Body of pancreas (tissue), 4 donors: ENCODE results near the gene PRX.

ENCODE experiments used
- POLR2A ChIP-seq, 3 donors: fragments of 450-650 bp; IDR thresholded peaks; one replicate each; pipeline ENCODE4 v1.6.1; 2016; ENCODE audit warnings: antibody characterized with exemption in 3 of 3, mild to moderate bottlenecking in 2 of 3
- TF ChIP-seq, protein P1 (sequence below), 7 experiments: fragments of 450-650 bp in 4 of 7; fragments of 200-600 bp in 3 of 7; sonication (generic) in 3 of 7; IDR thresholded peaks; one replicate each; pipeline ENCODE4 v1.5.1; 2016 to 2019; ENCODE audit warnings: antibody characterized with exemption in 7 of 7

- TF ChIP-seq, protein P1, sequence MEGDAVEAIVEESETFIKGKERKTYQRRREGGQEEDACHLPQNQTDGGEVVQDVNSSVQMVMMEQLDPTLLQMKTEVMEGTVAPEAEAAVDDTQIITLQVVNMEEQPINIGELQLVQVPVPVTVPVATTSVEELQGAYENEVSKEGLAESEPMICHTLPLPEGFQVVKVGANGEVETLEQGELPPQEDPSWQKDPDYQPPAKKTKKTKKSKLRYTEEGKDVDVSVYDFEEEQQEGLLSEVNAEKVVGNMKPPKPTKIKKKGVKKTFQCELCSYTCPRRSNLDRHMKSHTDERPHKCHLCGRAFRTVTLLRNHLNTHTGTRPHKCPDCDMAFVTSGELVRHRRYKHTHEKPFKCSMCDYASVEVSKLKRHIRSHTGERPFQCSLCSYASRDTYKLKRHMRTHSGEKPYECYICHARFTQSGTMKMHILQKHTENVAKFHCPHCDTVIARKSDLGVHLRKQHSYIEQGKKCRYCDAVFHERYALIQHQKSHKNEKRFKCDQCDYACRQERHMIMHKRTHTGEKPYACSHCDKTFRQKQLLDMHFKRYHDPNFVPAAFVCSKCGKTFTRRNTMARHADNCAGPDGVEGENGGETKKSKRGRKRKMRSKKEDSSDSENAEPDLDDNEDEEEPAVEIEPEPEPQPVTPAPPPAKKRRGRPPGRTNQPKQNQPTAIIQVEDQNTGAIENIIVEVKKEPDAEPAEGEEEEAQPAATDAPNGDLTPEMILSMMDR (IDR thresholded peaks at IDR 0.05): no peak
- no peak for TF ChIP-seq POLR2A (IDR thresholded peaks at IDR 0.05)
These were observed 3.2 kb downstream of the PRX start for GRCh38 chr19:40410030-40410389.
